Hepatocyte (in vitro differentiated cells): ENCODE data around the gene EEF1AKMT2.

ENCODE experiments used
- CTCF ChIP-seq: fragments of 200-600 bp; sonication (generic); IDR thresholded peaks from 2 replicates; pipeline ENCODE4 v1.5.1; 2016; ENCODE audit warnings: antibody characterized with exemption, mild to moderate bottlenecking; ENCODE audit not compliant: poor library complexity
- EZH2 ChIP-seq: fragments of 200-600 bp; sonication (generic); IDR thresholded peaks from 2 replicates; pipeline ENCODE4 v1.6.1; 2016; ENCODE audit warnings: antibody characterized with exemption, mild to moderate bottlenecking, borderline replicate concordance

- no peak for TF ChIP-seq CTCF
- no peak for TF ChIP-seq EZH2
Measured at GRCh38 chr10:124824507-124824906, 32.8 kb upstream of the EEF1AKMT2 start.
